IPS DF 6.9 (cell line): ENCODE results near the gene LONRF2.

Experiments
- DNase-seq: peaks from one replicate; pipeline ENCODE4 v3.0.0-alpha.2; 2013; ENCODE audit warnings: low read depth, low spot score
- H3K27ac ChIP-seq: one replicate; pipeline ENCODE4 v1.5.1; 2013; ENCODE audit warnings: low read length, control low read depth
- H3K27me3 ChIP-seq: 2 replicates; pipeline ENCODE4 v1.6.1; 2013; ENCODE audit warnings: mild to moderate bottlenecking, low read length; ENCODE audit not compliant: control insufficient read depth, insufficient read depth
- H3K36me3 ChIP-seq: 2 replicates; pipeline ENCODE4 v1.6.1; 2013; ENCODE audit warnings: low read length; ENCODE audit not compliant: control insufficient read depth, insufficient read depth
- H3K4me1 ChIP-seq: 2 replicates; pipeline ENCODE4 v1.6.1; 2013; ENCODE audit warnings: low read length; ENCODE audit not compliant: control insufficient read depth, insufficient read depth
- H3K4me3 ChIP-seq: 2 replicates; pipeline ENCODE4 v1.5.1; 2013; ENCODE audit warnings: mild to moderate bottlenecking, low read length
- H3K9me3 ChIP-seq: 2 replicates; pipeline ENCODE4 v1.6.1; 2013; ENCODE audit warnings: low read length, inconsistent platforms; ENCODE audit not compliant: control insufficient read depth, insufficient read depth
- WGBS: extraction: QIAGEN DNeasy Blood & Tissue Kit; methylation state at CpG from one replicate; pipeline ENCODE4 v1.1.7; 2013; ENCODE audit warnings: mixed read lengths, missing lambda C conversion rate; ENCODE audit not compliant: insufficient read length, insufficient coverage; 5-methylcytosine and 5-hydroxymethylcytosine counted together

The LONRF2 gene

GRCh38 chr2:100275200-100275589 lies 47.1 kb downstream of the LONRF2 start:
- Histone ChIP-seq H3K4me1 (0 out of 2 replicates have a peak, but pooled peaks cover 3% of the 10 kb centered on the region), H3K27ac (no peak overlapping the region), H3K9me3 (no peaks in the 10 kb centered on the region), H3K36me3 (no peaks in the 10 kb centered on the region), H3K27me3 (no peaks in the 10 kb centered on the region), H3K4me3 (no peak overlapping the region)
- no CpG with 5 or more reads among the region's 10 CpGs for WGBS
- no peak for DNase-seq

GRCh38 chr2:100274566-100275199 lies 47.6 kb downstream of the LONRF2 start:
- no CpG with 5 or more reads among the region's 17 CpGs for WGBS
- H3K4me3 ChIP-seq, result no peak overlapping the region
- no peaks in the 10 kb centered on the region for H3K9me3 ChIP-seq
- no peak for DNase-seq
- 0 out of 2 replicates have a peak, but pooled peaks cover 1% of the 10 kb centered on the region for H3K4me1 ChIP-seq
- no peaks in the 10 kb centered on the region for H3K27me3 ChIP-seq
- H3K27ac ChIP-seq, result no peak overlapping the region
- no peaks in the 10 kb centered on the region for H3K36me3 ChIP-seq

- H3K4me1 ChIP-seq, result 0 out of 2 replicates have a peak, but pooled peaks cover 1% of the 10 kb centered on the region
- no CpG with 5 or more reads among the region's 6 CpGs for WGBS
- no peaks in the 10 kb centered on the region for H3K27me3 ChIP-seq
- no peak overlapping the region for H3K4me3 ChIP-seq
- H3K36me3 ChIP-seq, result no peaks in the 10 kb centered on the region
- H3K9me3 ChIP-seq, result no peaks in the 10 kb centered on the region
- no peak for DNase-seq
- H3K27ac ChIP-seq, result no peak overlapping the region
These were observed 48.2 kb downstream of the LONRF2 start for GRCh38 chr2:100274076-100274475.

- Histone ChIP-seq H3K4me3 (no peak overlapping the region), H3K36me3 (no peaks in the 10 kb centered on the region), H3K27ac (no peak overlapping the region), H3K4me1 (0 out of 2 replicates have a peak, but pooled peaks cover 1% of the 10 kb centered on the region), H3K9me3 (no peaks in the 10 kb centered on the region), H3K27me3 (no peaks in the 10 kb centered on the region)
- no peak for DNase-seq
- WGBS, result no CpG with 5 or more reads among the region's 1 CpG
These were observed 48.9 kb downstream of the LONRF2 start for GRCh38 chr2:100273387-100273786.

- no CpG with 5 or more reads among the region's 10 CpGs for WGBS
- no peak for DNase-seq
These were observed 49.4 kb downstream of the LONRF2 start for GRCh38 chr2:100272841-100273329.

GRCh38 chr2:100271210-100271609 lies 51.1 kb downstream of the LONRF2 start:
- WGBS, result no CpG with 5 or more reads among the region's 5 CpGs
- Histone ChIP-seq H3K9me3 (no peaks in the 10 kb centered on the region), H3K4me1 (0 out of 2 replicates have a peak, but pooled peaks cover 1% of the 10 kb centered on the region), H3K27me3 (no peaks in the 10 kb centered on the region), H3K27ac (no peak overlapping the region), H3K4me3 (no peak overlapping the region), H3K36me3 (no peaks in the 10 kb centered on the region)
- no peak for DNase-seq

More at GRCh38 chr2:100272841-100273329, 49.4 kb downstream of the LONRF2 start:
- Histone ChIP-seq H3K4me1 (0 out of 2 replicates have a peak, but pooled peaks cover 1% of the 10 kb centered on the region), H3K27me3 (no peaks in the 10 kb centered on the region), H3K9me3 (no peaks in the 10 kb centered on the region), H3K4me3 (no peak overlapping the region), H3K36me3 (no peaks in the 10 kb centered on the region), H3K27ac (no peak overlapping the region)

GRCh38 chr2:100270381-100271146 lies 51.7 kb downstream of the LONRF2 start:
- Histone ChIP-seq H3K9me3 (no peaks in the 10 kb centered on the region), H3K27me3 (no peaks in the 10 kb centered on the region), H3K36me3 (no peaks in the 10 kb centered on the region), H3K27ac (no peak overlapping the region), H3K4me3 (no peak overlapping the region), H3K4me1 (0 out of 2 replicates have a peak, but pooled peaks cover 1% of the 10 kb centered on the region)
- no peak for DNase-seq
- WGBS, result no CpG with 5 or more reads among the region's 9 CpGs

GRCh38 chr2:100269889-100270288 lies 52.4 kb downstream of the LONRF2 start:
- Histone ChIP-seq H3K36me3 (no peaks in the 10 kb centered on the region), H3K4me3 (no peak overlapping the region), H3K4me1 (no peaks in the 10 kb centered on the region), H3K9me3 (no peaks in the 10 kb centered on the region), H3K27me3 (no peaks in the 10 kb centered on the region), H3K27ac (no peak overlapping the region)
- DNase-seq, result no peak
- WGBS, result no CpG with 5 or more reads among the region's 5 CpGs

- Histone ChIP-seq H3K36me3 (no peaks in the 10 kb centered on the region), H3K27ac (no peak overlapping the region), H3K9me3 (no peaks in the 10 kb centered on the region), H3K27me3 (no peaks in the 10 kb centered on the region), H3K4me3 (no peak overlapping the region), H3K4me1 (no peaks in the 10 kb centered on the region)
- WGBS, result no CpG with 5 or more reads among the region's 4 CpGs
- DNase-seq, result no peak
These were observed 53.3 kb downstream of the LONRF2 start for GRCh38 chr2:100268986-100269385.

- no CpG with 5 or more reads among the region's 2 CpGs for WGBS
- Histone ChIP-seq H3K9me3 (no peaks in the 10 kb centered on the region), H3K27me3 (no peaks in the 10 kb centered on the region), H3K4me3 (no peak overlapping the region), H3K27ac (no peak overlapping the region), H3K4me1 (no peaks in the 10 kb centered on the region), H3K36me3 (no peaks in the 10 kb centered on the region)
- DNase-seq, result no peak
These were observed 54.5 kb downstream of the LONRF2 start for GRCh38 chr2:100267751-100268150.
